ENCODE measurements around the gene SRA1.

DNA sequence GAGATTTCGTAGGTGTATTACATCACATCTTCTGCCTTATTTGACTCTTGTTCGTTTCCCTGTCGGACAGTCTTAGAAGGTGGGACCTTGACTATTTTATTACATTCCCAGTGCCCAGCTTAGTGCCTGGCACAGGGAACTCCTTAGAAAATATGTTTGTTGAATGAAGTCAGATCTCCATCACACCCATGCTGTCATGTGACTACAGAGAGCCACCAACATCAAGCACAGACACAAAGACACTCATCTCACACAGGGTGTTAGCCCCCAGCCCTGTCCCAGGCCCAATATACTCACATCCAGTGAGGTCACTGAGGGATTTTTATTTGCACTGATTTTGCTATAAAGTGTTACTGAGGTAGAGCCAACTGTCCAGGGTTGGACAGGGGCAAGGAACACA is 692 bp upstream of the SRA1 start:
- TF ChIP-seq CTCF (conservative IDR thresholded peaks at IDR 0.05; ENCODE audit: low read depth, low read length) (no peak), POLR2A (IDR thresholded peaks at IDR 0.05; ENCODE audit: low read depth, low read length) (no peak), MXI1 (IDR thresholded peaks at IDR 0.05; ENCODE audit: borderline replicate concordance, low read depth, low read length) (no peak), BHLHE40 (IDR thresholded peaks at IDR 0.05; ENCODE audit: low read depth, low read length) (no peak), RAD21 (IDR thresholded peaks at IDR 0.05; ENCODE audit: low read length) (no peak), CHD1 (IDR thresholded peaks at IDR 0.05; ENCODE audit: low read depth, low read length) (no peak), CEBPB (IDR thresholded peaks at IDR 0.05; ENCODE audit: low read depth, low read length) (no peak), FOS (IDR thresholded peaks at IDR 0.05; ENCODE audit: low read depth, low read length) (no peak)

Data from IMR-90 (cell line).